ENCODE measurements around the gene CSMD2.
"Not testable (repeated sequence)": the region's sequence is repeated elsewhere in the genome, so short reads cannot be mapped to it uniquely, and the experiment has no call there.

Gene CSMD2

DNA sequence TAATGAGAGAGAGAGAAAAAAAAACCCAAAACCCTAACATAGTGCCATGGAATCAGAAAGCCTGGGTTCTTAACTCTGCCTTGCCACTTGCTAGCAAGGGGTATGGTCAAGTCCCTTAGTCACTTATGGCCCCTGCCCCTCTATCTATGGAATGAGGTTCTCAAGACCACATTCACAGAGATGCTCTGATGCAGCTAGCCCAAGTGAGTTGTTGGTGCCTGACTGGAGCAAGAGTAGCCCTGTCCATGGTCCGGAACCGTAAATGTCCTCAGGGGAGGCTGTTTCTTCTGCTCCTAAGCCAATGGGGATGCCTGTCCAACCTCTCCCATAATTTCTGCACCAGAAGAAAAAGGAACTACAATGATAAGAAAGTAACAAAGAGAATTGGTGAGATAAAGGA is 56.8 kb downstream of the CSMD2 start:
- H3K4me1 ChIP-seq (ENCODE audit: insufficient read depth, low read length, poor library complexity, severe bottlenecking): no peaks in the 10 kb centered on the region
- no peaks in the 10 kb centered on the region for H3K9me3 ChIP-seq (ENCODE audit: insufficient read depth, low read depth, low read length)
- no peaks in the 10 kb centered on the region for H3K27me3 ChIP-seq (ENCODE audit: insufficient read depth, low read length, poor library complexity, severe bottlenecking)
- TF ChIP-seq CTCF (conservative IDR thresholded peaks at IDR 0.05; ENCODE audit: low read length): no peak
- no peak for TF ChIP-seq EZH2phosphoT487 (IDR thresholded peaks at IDR 0.05; ENCODE audit: borderline replicate concordance)
- H2AFZ ChIP-seq (ENCODE audit: low read length): no peak overlapping the region
- no peak overlapping the region for H3K4me2 ChIP-seq (ENCODE audit: low read depth, low read length, poor library complexity, severe bottlenecking)
- no peaks in the 10 kb centered on the region for H3K9me2 ChIP-seq (replicated peaks; ENCODE audit: low read depth, low read length)
- H4K20me1 ChIP-seq (ENCODE audit: insufficient read depth, low read length, poor library complexity, severe bottlenecking): no peaks in the 10 kb centered on the region
- no peaks in the 10 kb centered on the region for H3F3A ChIP-seq (ENCODE audit: low read depth)
- H3K79me2 ChIP-seq (ENCODE audit: insufficient read depth, low read length): no peaks in the 10 kb centered on the region
- no peaks in the 10 kb centered on the region for H3K36me3 ChIP-seq (ENCODE audit: insufficient read depth, low read length)
- no peak overlapping the region for H3K4me3 ChIP-seq (ENCODE audit: low read length, poor library complexity, severe bottlenecking)
- H3K9ac ChIP-seq (ENCODE audit: low read depth, low read length, poor library complexity, severe bottlenecking): no peak overlapping the region

- H3K4me2 ChIP-seq (ENCODE audit: low read depth, low read length, poor library complexity, severe bottlenecking): no peak overlapping the region
- H3K9ac ChIP-seq (ENCODE audit: low read depth, low read length, poor library complexity, severe bottlenecking): no peak overlapping the region
- no peaks in the 10 kb centered on the region for H3K36me3 ChIP-seq (ENCODE audit: insufficient read depth, low read length)
- H3K4me1 ChIP-seq (ENCODE audit: insufficient read depth, low read length, poor library complexity, severe bottlenecking): no peaks in the 10 kb centered on the region
- H3K27me3 ChIP-seq (ENCODE audit: insufficient read depth, low read length, poor library complexity, severe bottlenecking): no peaks in the 10 kb centered on the region
- TF ChIP-seq CTCF (conservative IDR thresholded peaks at IDR 0.05; ENCODE audit: low read length) (no peak), EZH2phosphoT487 (IDR thresholded peaks at IDR 0.05; ENCODE audit: borderline replicate concordance) (no peak)
- no peak overlapping the region for H2AFZ ChIP-seq (ENCODE audit: low read length)
- H4K20me1 ChIP-seq (ENCODE audit: insufficient read depth, low read length, poor library complexity, severe bottlenecking): no peaks in the 10 kb centered on the region
- no peak overlapping the region for H3K4me3 ChIP-seq (ENCODE audit: low read length, poor library complexity, severe bottlenecking)
- no peaks in the 10 kb centered on the region for H3K9me3 ChIP-seq (ENCODE audit: insufficient read depth, low read depth, low read length)
- no peaks in the 10 kb centered on the region for H3K9me2 ChIP-seq (replicated peaks; ENCODE audit: low read depth, low read length)
- no peaks in the 10 kb centered on the region for H3F3A ChIP-seq (ENCODE audit: low read depth)
- no peaks in the 10 kb centered on the region for H3K79me2 ChIP-seq (ENCODE audit: insufficient read depth, low read length)
Measured at GRCh38 chr1:34101151-34101550, 63.9 kb downstream of the CSMD2 start.

DNA sequence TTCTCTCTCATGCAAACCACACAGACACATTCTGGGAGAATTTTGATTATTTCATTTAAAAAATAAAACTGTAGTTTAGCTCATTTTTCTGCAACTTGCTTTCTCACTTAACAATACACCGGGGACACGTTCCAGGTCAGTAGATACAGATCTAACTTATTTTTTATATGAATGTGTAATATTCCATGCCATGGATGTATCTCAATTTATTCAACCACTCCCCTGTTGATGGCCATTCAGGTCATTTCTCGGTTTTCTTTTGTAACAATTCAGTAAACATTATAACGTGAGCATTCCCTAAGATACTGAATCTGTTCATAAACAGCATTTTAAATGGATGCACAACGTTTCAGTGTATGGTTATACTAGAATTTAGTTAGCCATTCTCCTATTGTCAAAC is 64.7 kb downstream of the CSMD2 start:
- TF ChIP-seq CTCF (conservative IDR thresholded peaks at IDR 0.05; ENCODE audit: low read length): no peak
- TF ChIP-seq EZH2phosphoT487 (IDR thresholded peaks at IDR 0.05; ENCODE audit: borderline replicate concordance): no peak
- Histone ChIP-seq H3K9me3 (ENCODE audit: insufficient read depth, low read depth, low read length) (no peaks in the 10 kb centered on the region), H3K27me3 (ENCODE audit: insufficient read depth, low read length, poor library complexity, severe bottlenecking) (no peaks in the 10 kb centered on the region), H3K36me3 (ENCODE audit: insufficient read depth, low read length) (no peaks in the 10 kb centered on the region), H3F3A (ENCODE audit: low read depth) (no peaks in the 10 kb centered on the region), H3K4me1 (ENCODE audit: insufficient read depth, low read length, poor library complexity, severe bottlenecking) (no peaks in the 10 kb centered on the region), H3K9me2 (replicated peaks; ENCODE audit: low read depth, low read length) (no peaks in the 10 kb centered on the region), H3K4me2 (ENCODE audit: low read depth, low read length, poor library complexity, severe bottlenecking) (no peak overlapping the region), H4K20me1 (ENCODE audit: insufficient read depth, low read length, poor library complexity, severe bottlenecking) (no peaks in the 10 kb centered on the region), H2AFZ (ENCODE audit: low read length) (no peak overlapping the region), H3K4me3 (ENCODE audit: low read length, poor library complexity, severe bottlenecking) (no peak overlapping the region), H3K9ac (ENCODE audit: low read depth, low read length, poor library complexity, severe bottlenecking) (no peak overlapping the region), H3K79me2 (ENCODE audit: insufficient read depth, low read length) (no peaks in the 10 kb centered on the region)

GRCh38 chr1:34092399-34092798 is 72.6 kb downstream of the CSMD2 start:
- H4K20me1 ChIP-seq (ENCODE audit: insufficient read depth, low read length, poor library complexity, severe bottlenecking); H3K27me3 ChIP-seq (ENCODE audit: insufficient read depth, low read length, poor library complexity, severe bottlenecking); H3K4me2 ChIP-seq (ENCODE audit: low read depth, low read length, poor library complexity, severe bottlenecking); H3K4me1 ChIP-seq (ENCODE audit: insufficient read depth, low read length, poor library complexity, severe bottlenecking); H3K79me2 ChIP-seq (ENCODE audit: insufficient read depth, low read length); H2AFZ ChIP-seq (ENCODE audit: low read length); H3K9me2 ChIP-seq (replicated peaks; ENCODE audit: low read depth, low read length); H3F3A ChIP-seq (ENCODE audit: low read depth); H3K4me3 ChIP-seq (ENCODE audit: low read length, poor library complexity, severe bottlenecking); H3K9me3 ChIP-seq (ENCODE audit: insufficient read depth, low read depth, low read length); H3K9ac ChIP-seq (ENCODE audit: low read depth, low read length, poor library complexity, severe bottlenecking); H3K36me3 ChIP-seq (ENCODE audit: insufficient read depth, low read length): not testable (repeated sequence)
